HG02571 (cell line): Measurements from ENCODE around the gene DAZAP1.
"Not testable (repeated sequence)": the region's sequence is repeated elsewhere in the genome, so short reads cannot be mapped to it uniquely, and the experiment has no call there.

Experiments
- ATAC-seq: cut with Tn5 transposase; IDR thresholded peaks from one replicate; pipeline ENCODE4 v1.9.1; 2021; ENCODE audit warnings: mild to moderate bottlenecking, moderate library complexity; ENCODE audit not compliant: unreplicated experiment

Gene DAZAP1

GRCh38 chr19:1409204-1410005 lies 2.0 kb downstream of the DAZAP1 start:
- no peak for ATAC-seq

GRCh38 chr19:1410136-1410786 lies 2.9 kb downstream of the DAZAP1 start:
- no peak for ATAC-seq

GRCh38 chr19:1410789-1411188 lies 3.4 kb downstream of the DAZAP1 start:
- no peak for ATAC-seq

DNA sequence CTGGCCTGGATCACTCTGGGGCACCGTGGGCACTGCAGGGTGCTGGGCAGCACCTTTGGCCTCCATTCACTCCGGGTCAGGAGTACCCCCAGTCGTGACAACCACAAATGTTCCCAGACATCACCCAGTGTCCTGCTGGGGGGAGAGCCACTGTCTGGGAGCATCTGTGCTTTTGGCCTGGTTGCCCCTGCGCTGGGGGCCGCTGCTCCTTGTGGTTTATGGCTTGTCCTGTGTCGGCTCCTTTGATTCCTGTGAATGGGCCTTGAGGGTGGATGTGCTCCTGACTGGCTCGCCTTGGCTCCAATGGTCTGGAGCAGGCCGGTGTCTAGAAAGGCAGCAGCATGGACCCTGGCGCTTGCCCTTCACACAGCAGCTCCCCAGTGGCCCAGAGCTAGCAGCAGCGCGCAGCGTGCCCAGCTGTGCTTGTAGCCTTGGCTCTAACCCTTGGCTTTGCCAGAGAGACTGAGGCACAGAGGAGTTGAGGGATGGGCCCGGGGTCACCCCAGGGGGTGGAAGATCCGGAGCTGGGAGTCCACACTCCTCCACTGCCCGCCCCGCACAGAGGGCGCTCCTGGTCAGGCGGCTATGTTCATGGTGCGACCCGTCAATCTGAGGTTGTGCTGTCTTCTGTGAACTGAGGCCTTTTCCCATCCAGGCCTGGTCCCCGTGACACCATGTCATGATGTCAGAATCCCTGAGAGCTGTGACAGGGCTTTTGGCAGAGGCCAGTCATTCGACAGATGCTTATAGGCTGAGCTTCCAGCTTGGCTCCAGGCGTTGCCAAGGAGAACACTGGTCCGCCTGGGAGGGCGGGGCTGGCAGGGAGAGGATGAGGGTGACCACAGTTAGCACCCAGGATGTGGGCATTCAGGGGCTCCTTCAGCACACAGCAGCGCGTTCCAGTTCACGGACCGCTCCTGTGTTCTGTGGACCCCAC lies 4.1 kb downstream of the DAZAP1 start:
- ATAC-seq: no peak

DNA sequence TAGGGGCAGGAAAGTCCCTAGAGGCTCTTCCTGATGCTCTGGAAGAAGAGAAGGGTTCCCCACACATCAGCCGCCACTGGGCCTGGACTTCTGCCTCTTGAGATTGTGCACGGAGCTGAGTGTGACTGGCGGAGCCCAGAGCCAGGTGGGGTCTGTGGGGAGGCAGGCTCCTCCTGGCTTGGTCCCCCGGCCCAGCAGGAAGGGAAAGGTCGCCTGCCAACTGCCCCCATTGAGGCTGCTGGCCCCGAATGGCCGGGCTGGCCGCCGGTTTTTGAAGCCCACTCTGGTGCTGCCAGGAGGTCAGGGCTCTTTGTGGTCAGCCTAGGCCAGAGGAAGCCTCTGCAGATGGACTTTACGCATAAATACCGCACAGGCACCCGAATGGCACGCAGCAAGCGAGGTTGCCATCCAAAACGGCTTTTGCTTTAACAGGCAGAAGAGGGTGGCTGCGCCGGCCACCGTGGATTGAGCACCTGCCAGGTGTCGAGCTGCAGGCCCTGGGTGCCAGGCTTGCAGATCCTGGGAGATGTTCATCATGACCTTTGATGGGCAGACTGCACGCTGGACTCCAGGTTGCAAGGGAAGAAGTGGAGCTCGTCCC lies 5.0 kb downstream of the DAZAP1 start:
- no peak for ATAC-seq

DNA sequence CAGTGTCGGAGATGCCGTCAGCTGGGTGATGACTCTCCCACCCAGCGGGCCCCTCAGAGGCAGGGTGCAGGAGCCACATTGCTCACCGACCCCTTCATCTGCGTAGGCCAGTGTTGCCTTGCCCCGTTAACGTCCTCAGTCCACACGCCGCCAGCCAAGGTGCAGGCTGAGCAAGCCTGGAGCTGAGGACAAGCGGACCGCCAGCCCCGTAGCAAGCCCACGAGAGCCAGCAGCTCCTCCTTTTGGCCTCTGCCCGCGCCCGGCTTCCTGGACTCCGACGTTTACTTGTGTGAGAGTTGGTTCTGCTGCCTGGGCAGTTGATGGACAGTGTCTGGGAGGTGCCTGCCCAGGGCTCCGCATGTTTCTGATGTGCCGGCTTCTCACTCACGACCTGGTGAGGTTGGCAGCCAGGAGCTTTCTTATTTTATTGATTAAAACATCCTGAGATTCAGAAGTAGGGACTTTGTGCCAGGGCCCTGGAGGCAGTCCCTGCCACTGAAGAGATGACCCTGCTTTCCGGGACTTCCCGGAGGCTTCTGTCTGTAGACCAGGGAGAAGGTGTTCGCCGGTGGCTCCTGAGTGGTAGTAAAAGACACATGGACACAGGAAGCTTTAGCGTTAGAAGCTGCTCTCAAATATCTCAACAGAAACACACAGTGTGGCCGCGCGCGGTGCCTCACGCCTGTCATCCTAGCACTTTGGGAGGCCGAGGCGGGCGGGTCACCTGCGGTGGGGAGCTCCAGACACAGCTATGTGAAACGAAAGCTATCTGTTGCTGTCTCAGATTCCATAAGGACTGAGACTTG lies 5.8 kb downstream of the DAZAP1 start:
- no peak for ATAC-seq

- no peak for ATAC-seq
Measured at GRCh38 chr19:1416014-1416841, 8.8 kb downstream of the DAZAP1 start.

- ATAC-seq: no peak
Measured at GRCh38 chr19:1417145-1417544, 9.8 kb downstream of the DAZAP1 start.

DNA sequence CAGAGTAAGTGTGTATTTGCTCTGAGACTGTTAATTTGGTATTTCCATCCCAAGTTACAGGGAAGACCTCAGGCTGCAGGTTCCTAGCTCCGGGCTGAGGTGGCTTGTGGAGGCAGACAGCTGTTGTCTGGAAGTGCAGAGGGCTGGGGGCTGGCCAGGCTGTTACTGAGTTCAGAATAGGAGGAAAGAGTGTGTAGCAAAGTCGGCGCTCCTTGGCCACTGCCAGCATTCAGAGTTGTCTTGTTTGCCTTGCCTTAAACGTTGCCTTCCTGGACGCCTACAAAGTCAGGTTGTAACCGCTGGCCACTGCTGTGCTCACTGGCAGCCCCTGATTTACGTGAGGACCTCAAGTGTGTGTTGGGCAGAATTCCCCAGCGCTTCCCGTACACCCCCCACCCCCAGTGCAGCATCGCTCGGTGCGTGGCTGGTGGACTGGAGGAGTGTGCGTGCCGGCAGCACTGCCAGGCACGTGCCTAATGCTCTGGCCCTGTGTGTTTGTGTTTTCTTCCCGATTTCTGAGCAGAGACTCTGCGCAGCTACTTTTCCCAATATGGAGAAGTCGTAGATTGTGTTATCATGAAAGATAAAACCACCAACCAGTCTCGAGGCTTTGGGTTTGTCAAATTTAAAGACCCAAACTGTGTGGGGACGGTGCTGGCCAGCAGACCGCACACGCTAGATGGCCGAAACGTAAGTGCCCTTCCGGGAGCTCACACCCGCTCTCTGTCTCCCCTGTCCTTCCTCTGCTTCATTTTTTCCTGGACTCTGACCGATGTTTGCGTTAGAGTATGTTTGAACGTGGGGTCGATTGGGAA lies 10.5 kb downstream of the DAZAP1 start:
- ATAC-seq: no peak

- no peak for ATAC-seq
Measured at GRCh38 chr19:1418496-1418775, 11.1 kb downstream of the DAZAP1 start.

- no peak for ATAC-seq
Measured at GRCh38 chr19:1418951-1419738, 11.8 kb downstream of the DAZAP1 start.

DNA sequence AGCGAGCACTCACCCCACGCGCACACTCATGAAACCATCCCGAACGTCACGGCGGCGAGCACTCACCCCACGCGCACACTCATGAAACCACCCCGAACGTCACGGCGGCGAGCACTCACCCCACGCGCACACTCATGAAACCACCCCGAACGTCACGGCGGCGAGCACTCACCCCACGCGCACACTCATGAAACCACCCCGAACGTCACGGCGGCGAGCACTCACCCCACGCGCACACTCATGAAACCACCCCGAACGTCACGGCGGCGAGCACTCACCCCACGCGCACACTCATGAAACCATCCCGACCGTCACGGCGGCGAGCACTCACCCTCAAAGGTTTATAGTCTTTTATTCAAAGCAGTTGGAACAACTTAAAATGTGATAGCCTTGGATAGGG lies 12.7 kb downstream of the DAZAP1 start:
- ATAC-seq: not testable (repeated sequence)

- ATAC-seq: no peak
Measured at GRCh38 chr19:1420590-1420989, 13.2 kb downstream of the DAZAP1 start.

DNA sequence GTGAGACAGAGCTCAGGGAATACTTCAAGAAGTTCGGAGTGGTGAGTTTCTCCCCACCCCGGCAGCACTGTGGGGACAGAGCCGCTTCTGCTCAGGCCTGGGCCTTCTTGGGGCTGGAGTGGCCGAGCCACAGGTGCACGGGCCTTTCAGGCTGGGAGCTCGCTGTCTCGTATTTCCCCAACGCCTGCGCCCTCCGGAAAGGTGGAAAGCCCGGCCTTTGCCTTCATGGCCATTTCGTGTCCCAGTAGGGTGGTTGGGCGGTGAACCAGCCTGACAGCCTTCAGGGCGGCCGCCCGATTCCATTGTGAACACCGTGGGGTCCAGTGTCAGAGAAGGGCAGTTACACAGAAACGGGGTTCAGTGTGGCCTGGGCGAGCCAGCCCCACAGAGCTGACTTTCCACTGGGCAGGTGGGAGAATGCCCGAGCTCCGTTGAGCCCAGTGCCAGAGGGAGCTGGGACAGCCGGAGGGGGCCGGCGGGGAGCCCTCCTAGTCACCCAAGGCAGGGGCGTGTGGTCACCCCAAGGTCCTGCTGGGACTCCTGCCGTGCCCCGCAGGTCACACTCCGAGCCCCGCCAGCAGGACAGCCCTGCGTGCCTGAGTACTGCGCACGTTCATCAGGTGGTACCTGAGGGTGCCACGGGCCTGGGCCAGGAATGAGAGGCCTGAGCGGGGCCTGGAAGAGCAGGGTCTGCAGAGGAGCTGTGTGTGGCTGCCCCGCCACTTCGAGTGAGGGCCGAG lies 14.0 kb downstream of the DAZAP1 start:
- ATAC-seq: no peak

DNA sequence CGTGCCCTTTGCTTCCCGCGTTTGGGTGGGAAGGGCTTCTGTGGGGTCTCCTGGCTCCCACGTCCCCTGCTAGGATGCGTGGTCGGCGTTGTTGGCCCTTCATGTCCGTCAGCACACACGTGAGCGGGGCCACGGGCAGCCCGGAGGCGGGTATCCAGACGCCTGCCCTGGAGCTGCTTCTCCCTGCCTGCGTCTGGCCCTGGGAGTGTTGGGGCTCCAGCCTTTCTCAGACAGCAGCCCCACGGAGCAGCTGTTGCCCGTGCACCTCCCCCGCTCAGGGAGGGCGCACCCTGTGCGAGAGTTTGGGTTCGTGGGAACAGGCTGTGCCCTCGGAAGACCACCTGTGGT lies 14.5 kb downstream of the DAZAP1 start:
- ATAC-seq: no peak

DNA sequence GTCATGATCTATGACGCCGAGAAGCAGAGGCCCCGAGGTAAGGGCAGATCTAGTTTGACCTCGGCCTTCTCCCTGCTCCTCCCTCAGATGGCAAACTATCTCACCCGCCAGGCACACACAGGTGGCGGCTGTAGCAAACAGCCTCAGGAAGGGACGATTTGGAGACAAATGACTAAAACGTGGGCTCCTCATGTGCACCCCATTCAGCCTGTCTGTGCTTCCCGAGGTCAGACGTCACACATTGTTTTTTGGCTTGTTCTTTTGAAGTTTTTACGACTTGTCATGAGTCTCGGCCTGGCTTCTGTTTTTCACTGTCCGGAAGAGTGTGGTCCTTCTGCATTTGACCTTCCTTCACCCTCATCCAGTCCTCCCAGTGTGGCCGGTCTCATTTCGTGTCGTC lies 15.0 kb downstream of the DAZAP1 start:
- no peak for ATAC-seq

- ATAC-seq: no peak
Measured at GRCh38 chr19:1422943-1423342, 15.6 kb downstream of the DAZAP1 start.
